ENCODE data around the gene HBZ.
"Not testable (repeated sequence)": the region's sequence is repeated elsewhere in the genome, so short reads cannot be mapped to it uniquely, and the experiment has no call there.

Gene HBZ

DNA sequence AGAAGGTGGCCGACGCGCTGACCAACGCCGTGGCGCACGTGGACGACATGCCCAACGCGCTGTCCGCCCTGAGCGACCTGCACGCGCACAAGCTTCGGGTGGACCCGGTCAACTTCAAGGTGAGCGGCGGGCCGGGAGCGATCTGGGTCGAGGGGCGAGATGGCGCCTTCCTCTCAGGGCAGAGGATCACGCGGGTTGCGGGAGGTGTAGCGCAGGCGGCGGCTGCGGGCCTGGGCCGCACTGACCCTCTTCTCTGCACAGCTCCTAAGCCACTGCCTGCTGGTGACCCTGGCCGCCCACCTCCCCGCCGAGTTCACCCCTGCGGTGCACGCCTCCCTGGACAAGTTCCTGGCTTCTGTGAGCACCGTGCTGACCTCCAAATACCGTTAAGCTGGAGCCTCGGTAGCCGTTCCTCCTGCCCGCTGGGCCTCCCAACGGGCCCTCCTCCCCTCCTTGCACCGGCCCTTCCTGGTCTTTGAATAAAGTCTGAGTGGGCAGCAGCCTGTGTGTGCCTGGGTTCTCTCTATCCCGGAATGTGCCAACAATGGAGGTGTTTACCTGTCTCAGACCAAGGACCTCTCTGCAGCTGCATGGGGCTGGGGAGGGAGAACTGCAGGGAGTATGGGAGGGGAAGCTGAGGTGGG is 20.9 kb downstream of the HBZ start:
- not testable (repeated sequence) for H3K56ac ChIP-seq (ENCODE audit: low read length); H3K4me3 ChIP-seq (ENCODE audit: low read length); H2BK5ac ChIP-seq (ENCODE audit: low read length); H3K4me1 ChIP-seq (ENCODE audit: control insufficient read depth, low read depth, low read length); H3K4ac ChIP-seq (ENCODE audit: low read depth, low read length); H2AK5ac ChIP-seq (ENCODE audit: low read length); H3K4me2 ChIP-seq (ENCODE audit: low read length); H2BK15ac ChIP-seq (replicated peaks; ENCODE audit: low read depth); H3K27ac ChIP-seq (ENCODE audit: low read depth, low read length); H4K5ac ChIP-seq (ENCODE audit: low read length); H3K23ac ChIP-seq (ENCODE audit: low read length); DNase-seq; H3K79me1 ChIP-seq (ENCODE audit: low read length); H3K79me2 ChIP-seq (ENCODE audit: control insufficient read depth, insufficient read depth, low read length); H3K18ac ChIP-seq (ENCODE audit: low read length); H3K9ac ChIP-seq (ENCODE audit: low read length); H2BK120ac ChIP-seq (ENCODE audit: low read depth, low read length); H3K36me3 ChIP-seq (ENCODE audit: control insufficient read depth, insufficient read depth, low read length); H4K8ac ChIP-seq (ENCODE audit: low read depth, low read length)
- no CpG with 5 or more reads among the region's 44 CpGs for WGBS (ENCODE audit: extremely low coverage, insufficient coverage, low lambda C conversion rate)
- H3K27me3 ChIP-seq (ENCODE audit: insufficient read depth, low read length, poor library complexity), result peaks cover 35% of the 10 kb centered on the region

DNA sequence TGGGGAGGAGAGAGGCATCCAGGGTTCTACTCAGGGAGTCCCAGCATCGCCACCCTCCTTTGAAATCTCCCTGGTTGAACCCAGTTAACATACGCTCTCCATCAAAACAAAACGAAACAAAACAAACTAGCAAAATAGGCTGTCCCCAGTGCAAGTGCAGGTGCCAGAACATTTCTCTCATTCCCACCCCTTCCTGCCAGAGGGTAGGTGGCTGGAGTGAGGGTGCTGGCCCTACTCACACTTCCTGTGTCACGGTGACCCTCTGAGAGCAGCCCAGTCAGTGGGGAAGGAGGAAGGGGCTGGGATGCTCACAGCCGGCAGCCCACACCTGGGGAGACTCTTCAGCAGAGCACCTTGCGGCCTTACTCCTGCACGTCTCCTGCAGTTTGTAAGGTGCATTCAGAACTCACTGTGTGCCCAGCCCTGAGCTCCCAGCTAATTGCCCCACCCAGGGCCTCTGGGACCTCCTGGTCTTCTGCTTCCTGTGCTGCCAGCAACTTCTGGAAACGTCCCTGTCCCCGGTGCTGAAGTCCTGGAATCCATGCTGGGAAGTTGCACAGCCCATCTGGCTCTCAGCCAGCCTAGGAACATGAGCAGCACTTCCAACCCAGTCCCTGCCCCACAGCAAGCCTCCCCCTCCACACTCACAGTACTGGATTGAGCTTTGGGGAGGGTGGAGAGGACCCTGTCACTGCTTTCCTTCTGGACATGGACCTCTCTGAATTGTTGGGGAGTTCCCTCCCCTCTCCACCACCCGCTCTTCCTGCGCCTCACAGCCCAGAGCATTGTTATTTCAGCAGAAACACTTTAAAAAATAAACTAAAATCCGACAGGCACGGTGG is 21.7 kb downstream of the HBZ start:
- not testable (repeated sequence) for H3K36me3 ChIP-seq (ENCODE audit: control insufficient read depth, insufficient read depth, low read length); H3K23ac ChIP-seq (ENCODE audit: low read length); DNase-seq; H4K8ac ChIP-seq (ENCODE audit: low read depth, low read length); H2AK5ac ChIP-seq (ENCODE audit: low read length); H4K5ac ChIP-seq (ENCODE audit: low read length); H3K4me2 ChIP-seq (ENCODE audit: low read length); H3K18ac ChIP-seq (ENCODE audit: low read length); H3K79me1 ChIP-seq (ENCODE audit: low read length); H3K4ac ChIP-seq (ENCODE audit: low read depth, low read length); H2BK120ac ChIP-seq (ENCODE audit: low read depth, low read length); H3K4me3 ChIP-seq (ENCODE audit: low read length); H3K79me2 ChIP-seq (ENCODE audit: control insufficient read depth, insufficient read depth, low read length); H2BK5ac ChIP-seq (ENCODE audit: low read length); H2BK15ac ChIP-seq (replicated peaks; ENCODE audit: low read depth); H3K9ac ChIP-seq (ENCODE audit: low read length); H3K4me1 ChIP-seq (ENCODE audit: control insufficient read depth, low read depth, low read length); H3K27ac ChIP-seq (ENCODE audit: low read depth, low read length); H3K56ac ChIP-seq (ENCODE audit: low read length)
- peaks cover 36% of the 10 kb centered on the region for H3K27me3 ChIP-seq (ENCODE audit: insufficient read depth, low read length, poor library complexity)
- WGBS (ENCODE audit: extremely low coverage, insufficient coverage, low lambda C conversion rate), result no CpG with 5 or more reads among the region's 13 CpGs

DNA sequence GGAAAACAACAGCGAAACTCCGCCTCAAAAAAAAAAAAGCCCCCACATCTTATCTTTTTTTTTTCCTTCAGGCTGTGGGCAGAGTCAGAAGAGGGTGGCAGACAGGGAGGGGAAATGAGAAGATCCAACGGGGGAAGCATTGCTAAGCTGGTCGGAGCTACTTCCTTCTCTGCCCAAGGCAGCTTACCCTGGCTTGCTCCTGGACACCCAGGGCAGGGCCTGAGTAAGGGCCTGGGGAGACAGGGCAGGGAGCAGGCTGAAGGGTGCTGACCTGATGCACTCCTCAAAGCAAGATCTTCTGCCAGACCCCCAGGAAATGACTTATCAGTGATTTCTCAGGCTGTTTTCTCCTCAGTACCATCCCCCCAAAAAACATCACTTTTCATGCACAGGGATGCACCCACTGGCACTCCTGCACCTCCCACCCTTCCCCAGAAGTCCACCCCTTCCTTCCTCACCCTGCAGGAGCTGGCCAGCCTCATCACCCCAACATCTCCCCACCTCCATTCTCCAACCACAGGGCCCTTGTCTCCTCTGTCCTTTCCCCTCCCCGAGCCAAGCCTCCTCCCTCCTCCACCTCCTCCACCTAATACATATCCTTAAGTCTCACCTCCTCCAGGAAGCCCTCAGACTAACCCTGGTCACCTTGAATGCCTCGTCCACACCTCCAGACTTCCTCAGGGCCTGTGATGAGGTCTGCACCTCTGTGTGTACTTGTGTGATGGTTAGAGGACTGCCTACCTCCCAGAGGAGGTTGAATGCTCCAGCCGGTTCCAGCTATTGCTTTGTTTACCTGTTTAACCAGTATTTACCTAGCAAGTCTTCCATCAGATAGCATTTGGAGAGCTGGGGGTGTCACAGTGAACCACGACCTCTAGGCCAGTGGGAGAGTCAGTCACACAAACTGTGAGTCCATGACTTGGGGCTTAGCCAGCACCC is 22.8 kb downstream of the HBZ start:
- Histone ChIP-seq H3K4me2 (ENCODE audit: low read length) (no peak overlapping the region), H3K4me3 (ENCODE audit: low read length) (no peak overlapping the region), H3K56ac (ENCODE audit: low read length) (no peak overlapping the region), H3K79me1 (ENCODE audit: low read length) (no peaks in the 10 kb centered on the region), H3K79me2 (ENCODE audit: control insufficient read depth, insufficient read depth, low read length) (no peaks in the 10 kb centered on the region), H3K4ac (ENCODE audit: low read depth, low read length) (no peak overlapping the region), H2BK5ac (ENCODE audit: low read length) (no peak overlapping the region), H3K9ac (ENCODE audit: low read length) (no peak overlapping the region), H2BK120ac (ENCODE audit: low read depth, low read length) (no peak overlapping the region), H4K5ac (ENCODE audit: low read length) (no peak overlapping the region), H3K18ac (ENCODE audit: low read length) (no peak overlapping the region), H4K8ac (ENCODE audit: low read depth, low read length) (no peak overlapping the region), H2BK15ac (replicated peaks; ENCODE audit: low read depth) (no peak overlapping the region), H3K27ac (ENCODE audit: low read depth, low read length) (no peak overlapping the region), H3K36me3 (ENCODE audit: control insufficient read depth, insufficient read depth, low read length) (no peaks in the 10 kb centered on the region), H3K23ac (ENCODE audit: low read length) (no peak overlapping the region), H3K4me1 (ENCODE audit: control insufficient read depth, low read depth, low read length) (no peaks in the 10 kb centered on the region), H2AK5ac (ENCODE audit: low read length) (no peak overlapping the region), H3K27me3 (ENCODE audit: insufficient read depth, low read length, poor library complexity) (peaks cover 38% of the 10 kb centered on the region)
- WGBS (ENCODE audit: extremely low coverage, insufficient coverage, low lambda C conversion rate), result no CpG with 5 or more reads among the region's 8 CpGs
- DNase-seq, result no peak

DNA sequence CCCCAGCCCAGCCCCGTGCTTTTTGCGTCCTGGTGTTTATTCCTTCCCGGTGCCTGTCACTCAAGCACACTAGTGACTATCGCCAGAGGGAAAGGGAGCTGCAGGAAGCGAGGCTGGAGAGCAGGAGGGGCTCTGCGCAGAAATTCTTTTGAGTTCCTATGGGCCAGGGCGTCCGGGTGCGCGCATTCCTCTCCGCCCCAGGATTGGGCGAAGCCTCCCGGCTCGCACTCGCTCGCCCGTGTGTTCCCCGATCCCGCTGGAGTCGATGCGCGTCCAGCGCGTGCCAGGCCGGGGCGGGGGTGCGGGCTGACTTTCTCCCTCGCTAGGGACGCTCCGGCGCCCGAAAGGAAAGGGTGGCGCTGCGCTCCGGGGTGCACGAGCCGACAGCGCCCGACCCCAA is 23.6 kb downstream of the HBZ start:
- not testable (repeated sequence) for H2BK15ac ChIP-seq (replicated peaks; ENCODE audit: low read depth); H3K4ac ChIP-seq (ENCODE audit: low read depth, low read length); H3K79me2 ChIP-seq (ENCODE audit: control insufficient read depth, insufficient read depth, low read length); H2BK5ac ChIP-seq (ENCODE audit: low read length); H4K8ac ChIP-seq (ENCODE audit: low read depth, low read length); H3K9ac ChIP-seq (ENCODE audit: low read length); H3K79me1 ChIP-seq (ENCODE audit: low read length); DNase-seq; H3K4me2 ChIP-seq (ENCODE audit: low read length); H3K36me3 ChIP-seq (ENCODE audit: control insufficient read depth, insufficient read depth, low read length); H3K56ac ChIP-seq (ENCODE audit: low read length); H4K5ac ChIP-seq (ENCODE audit: low read length); H2AK5ac ChIP-seq (ENCODE audit: low read length); H3K4me3 ChIP-seq (ENCODE audit: low read length); H3K27ac ChIP-seq (ENCODE audit: low read depth, low read length); H3K4me1 ChIP-seq (ENCODE audit: control insufficient read depth, low read depth, low read length); H3K23ac ChIP-seq (ENCODE audit: low read length); H2BK120ac ChIP-seq (ENCODE audit: low read depth, low read length); H3K18ac ChIP-seq (ENCODE audit: low read length)
- WGBS (ENCODE audit: extremely low coverage, insufficient coverage, low lambda C conversion rate), result no CpG with 5 or more reads among the region's 39 CpGs
- H3K27me3 ChIP-seq (ENCODE audit: insufficient read depth, low read length, poor library complexity), result peaks cover 36% of the 10 kb centered on the region

DNA sequence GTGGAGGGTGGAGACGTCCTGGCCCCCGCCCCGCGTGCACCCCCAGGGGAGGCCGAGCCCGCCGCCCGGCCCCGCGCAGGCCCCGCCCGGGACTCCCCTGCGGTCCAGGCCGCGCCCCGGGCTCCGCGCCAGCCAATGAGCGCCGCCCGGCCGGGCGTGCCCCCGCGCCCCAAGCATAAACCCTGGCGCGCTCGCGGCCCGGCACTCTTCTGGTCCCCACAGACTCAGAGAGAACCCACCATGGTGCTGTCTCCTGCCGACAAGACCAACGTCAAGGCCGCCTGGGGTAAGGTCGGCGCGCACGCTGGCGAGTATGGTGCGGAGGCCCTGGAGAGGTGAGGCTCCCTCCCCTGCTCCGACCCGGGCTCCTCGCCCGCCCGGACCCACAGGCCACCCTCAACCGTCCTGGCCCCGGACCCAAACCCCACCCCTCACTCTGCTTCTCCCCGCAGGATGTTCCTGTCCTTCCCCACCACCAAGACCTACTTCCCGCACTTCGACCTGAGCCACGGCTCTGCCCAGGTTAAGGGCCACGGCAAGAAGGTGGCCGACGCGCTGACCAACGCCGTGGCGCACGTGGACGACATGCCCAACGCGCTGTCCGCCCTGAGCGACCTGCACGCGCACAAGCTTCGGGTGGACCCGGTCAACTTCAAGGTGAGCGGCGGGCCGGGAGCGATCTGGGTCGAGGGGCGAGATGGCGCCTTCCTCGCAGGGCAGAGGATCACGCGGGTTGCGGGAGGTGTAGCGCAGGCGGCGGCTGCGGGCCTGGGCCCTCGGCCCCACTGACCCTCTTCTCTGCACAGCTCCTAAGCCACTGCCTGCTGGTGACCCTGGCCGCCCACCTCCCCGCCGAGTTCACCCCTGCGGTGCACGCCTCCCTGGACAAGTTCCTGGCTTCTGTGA is 24.3 kb downstream of the HBZ start, which contains the start of gene HBA1:
HBA1 (plus strand) TSS at position 204 of the 906 bp plus-strand sequence; CDS start at position 241, 37 bp downstream.
- peaks cover 31% of the 10 kb centered on the region for H3K27me3 ChIP-seq (ENCODE audit: insufficient read depth, low read length, poor library complexity)

More for the DNA sequence above, 24.3 kb downstream of the HBZ start, which contains the start of gene HBA1:
- H2BK120ac ChIP-seq (ENCODE audit: low read depth, low read length); H2BK15ac ChIP-seq (replicated peaks; ENCODE audit: low read depth); H3K4me1 ChIP-seq (ENCODE audit: control insufficient read depth, low read depth, low read length); H3K18ac ChIP-seq (ENCODE audit: low read length); H3K79me2 ChIP-seq (ENCODE audit: control insufficient read depth, insufficient read depth, low read length); H3K4me3 ChIP-seq (ENCODE audit: low read length); H3K4ac ChIP-seq (ENCODE audit: low read depth, low read length); H2BK5ac ChIP-seq (ENCODE audit: low read length); H3K79me1 ChIP-seq (ENCODE audit: low read length); H4K5ac ChIP-seq (ENCODE audit: low read length); H3K27ac ChIP-seq (ENCODE audit: low read depth, low read length); H2AK5ac ChIP-seq (ENCODE audit: low read length); H3K9ac ChIP-seq (ENCODE audit: low read length); H3K23ac ChIP-seq (ENCODE audit: low read length); H3K56ac ChIP-seq (ENCODE audit: low read length); H3K4me2 ChIP-seq (ENCODE audit: low read length); DNase-seq; H4K8ac ChIP-seq (ENCODE audit: low read depth, low read length); H3K36me3 ChIP-seq (ENCODE audit: control insufficient read depth, insufficient read depth, low read length): not testable (repeated sequence)
- WGBS (ENCODE audit: extremely low coverage, insufficient coverage, low lambda C conversion rate), result no CpG with 5 or more reads among the region's 88 CpGs
